ENCODE measurements around the gene PIP5K1A.
"Not testable (repeated sequence)": the region's sequence is repeated elsewhere in the genome, so short reads cannot be mapped to it uniquely, and the experiment has no call there.

PIP5K1A gene

DNA sequence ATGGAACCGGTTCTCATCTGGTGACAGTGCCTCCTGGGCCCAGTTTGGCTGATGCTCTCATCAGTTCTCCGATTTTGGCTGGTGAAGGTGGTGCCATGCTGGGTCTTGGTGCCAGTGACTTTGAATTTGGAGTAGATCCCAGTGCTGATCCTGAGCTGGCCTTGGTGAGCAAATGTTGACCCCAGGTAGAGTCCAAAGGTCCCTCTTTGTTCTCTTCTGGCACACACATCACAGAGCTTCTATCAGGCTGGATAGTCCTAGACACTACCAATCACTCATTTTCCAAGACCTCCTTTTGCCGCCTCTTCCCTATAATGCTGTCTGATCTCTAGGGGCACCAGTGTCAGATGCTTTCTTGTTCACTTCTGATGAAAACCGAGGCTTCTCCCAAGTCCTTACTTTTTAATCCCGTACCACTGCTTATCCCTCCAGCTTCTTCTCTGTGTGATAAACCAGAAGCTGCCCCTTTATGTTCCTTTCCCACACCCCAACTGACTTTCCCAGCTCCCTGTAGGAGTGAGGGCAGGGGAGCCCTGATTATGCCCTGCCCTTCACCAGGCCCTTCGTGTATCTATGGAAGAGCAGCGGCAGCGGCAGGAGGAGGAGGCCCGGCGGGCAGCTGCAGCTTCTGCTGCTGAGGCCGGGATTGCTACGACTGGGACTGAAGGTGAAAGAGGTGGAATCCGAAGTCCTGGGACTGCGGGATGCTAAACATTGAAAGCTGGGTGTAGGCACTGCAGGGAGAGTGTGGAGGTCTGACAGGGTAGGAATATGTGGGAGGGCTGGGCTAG lies 67.3 kb downstream of the PIP5K1A start:
- no peaks in the 10 kb centered on the region for H3K36me3 ChIP-seq (ENCODE audit: control insufficient read depth, insufficient read depth, low read length)
- no peaks in the 10 kb centered on the region for H3K9me3 ChIP-seq (ENCODE audit: control insufficient read depth, low read length)
- no peak overlapping the region for H3K27ac ChIP-seq
- H3K4me3 ChIP-seq (ENCODE audit: low read depth, low read length) = no peak overlapping the region
- TF ChIP-seq, protein P1, sequence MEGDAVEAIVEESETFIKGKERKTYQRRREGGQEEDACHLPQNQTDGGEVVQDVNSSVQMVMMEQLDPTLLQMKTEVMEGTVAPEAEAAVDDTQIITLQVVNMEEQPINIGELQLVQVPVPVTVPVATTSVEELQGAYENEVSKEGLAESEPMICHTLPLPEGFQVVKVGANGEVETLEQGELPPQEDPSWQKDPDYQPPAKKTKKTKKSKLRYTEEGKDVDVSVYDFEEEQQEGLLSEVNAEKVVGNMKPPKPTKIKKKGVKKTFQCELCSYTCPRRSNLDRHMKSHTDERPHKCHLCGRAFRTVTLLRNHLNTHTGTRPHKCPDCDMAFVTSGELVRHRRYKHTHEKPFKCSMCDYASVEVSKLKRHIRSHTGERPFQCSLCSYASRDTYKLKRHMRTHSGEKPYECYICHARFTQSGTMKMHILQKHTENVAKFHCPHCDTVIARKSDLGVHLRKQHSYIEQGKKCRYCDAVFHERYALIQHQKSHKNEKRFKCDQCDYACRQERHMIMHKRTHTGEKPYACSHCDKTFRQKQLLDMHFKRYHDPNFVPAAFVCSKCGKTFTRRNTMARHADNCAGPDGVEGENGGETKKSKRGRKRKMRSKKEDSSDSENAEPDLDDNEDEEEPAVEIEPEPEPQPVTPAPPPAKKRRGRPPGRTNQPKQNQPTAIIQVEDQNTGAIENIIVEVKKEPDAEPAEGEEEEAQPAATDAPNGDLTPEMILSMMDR (IDR thresholded peaks at IDR 0.05) = no peak
- no peak overlapping the region for H3K9ac ChIP-seq
- H3K4me2 ChIP-seq (ENCODE audit: low read length) = no peak overlapping the region
- no peak overlapping the region for H2AFZ ChIP-seq
- H3K79me2 ChIP-seq = peaks cover 3% of the 10 kb centered on the region
- H3K4me1 ChIP-seq = no peaks in the 10 kb centered on the region
- no peaks in the 10 kb centered on the region for H3K27me3 ChIP-seq (ENCODE audit: control insufficient read depth, insufficient read depth, low read length)

DNA sequence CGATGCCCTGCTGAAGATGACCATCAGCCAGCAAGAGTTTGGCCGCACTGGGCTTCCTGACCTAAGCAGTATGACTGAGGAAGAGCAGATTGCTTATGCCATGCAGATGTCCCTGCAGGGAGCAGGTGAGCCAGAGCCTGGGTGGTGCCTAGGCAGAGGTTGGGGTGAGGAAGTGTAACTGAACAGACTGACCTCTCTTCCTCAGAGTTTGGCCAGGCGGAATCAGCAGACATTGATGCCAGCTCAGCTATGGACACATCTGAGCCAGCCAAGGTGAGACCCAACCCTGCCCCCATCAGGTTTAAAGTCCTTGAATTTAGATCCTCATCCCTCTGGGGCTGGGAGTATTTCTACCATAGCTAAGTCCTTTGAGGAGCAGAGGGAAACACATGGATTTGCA lies 68.0 kb downstream of the PIP5K1A start:
- H3K9ac ChIP-seq = no peak overlapping the region
- no peaks in the 10 kb centered on the region for H3K4me1 ChIP-seq
- H3K4me3 ChIP-seq (ENCODE audit: low read depth, low read length) = no peak overlapping the region
- H3K27ac ChIP-seq = no peak overlapping the region
- H3K9me3 ChIP-seq (ENCODE audit: control insufficient read depth, low read length) = no peaks in the 10 kb centered on the region
- TF ChIP-seq, protein P1 (IDR thresholded peaks at IDR 0.05) = no peak
- peaks cover 1% of the 10 kb centered on the region for H3K79me2 ChIP-seq
- H2AFZ ChIP-seq = no peak overlapping the region
- H3K27me3 ChIP-seq (ENCODE audit: control insufficient read depth, insufficient read depth, low read length) = no peaks in the 10 kb centered on the region
- no peak overlapping the region for H3K4me2 ChIP-seq (ENCODE audit: low read length)
- no peaks in the 10 kb centered on the region for H3K36me3 ChIP-seq (ENCODE audit: control insufficient read depth, insufficient read depth, low read length)

DNA sequence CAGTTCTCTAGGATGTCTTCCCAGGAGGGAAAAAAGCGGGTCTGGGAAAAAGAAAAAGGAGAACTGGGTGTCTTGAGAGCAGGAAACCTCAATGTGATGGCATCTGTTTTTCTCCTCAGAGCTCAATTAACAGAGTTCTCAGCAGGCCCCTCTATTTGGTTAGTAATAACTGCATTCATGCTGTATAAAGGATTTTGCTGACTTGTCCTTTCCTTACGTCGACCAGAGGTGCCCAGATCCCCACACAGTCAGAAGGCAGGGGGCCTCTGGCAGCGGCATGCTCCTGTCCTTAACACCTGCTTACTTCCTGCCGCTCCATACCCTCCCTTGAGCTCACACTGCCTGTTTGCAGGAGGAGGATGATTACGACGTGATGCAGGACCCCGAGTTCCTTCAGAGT lies 68.5 kb downstream of the PIP5K1A start:
- Histone ChIP-seq H2AFZ (no peak overlapping the region), H3K9ac (no peak overlapping the region), H3K4me2 (ENCODE audit: low read length) (no peak overlapping the region), H3K36me3 (ENCODE audit: control insufficient read depth, insufficient read depth, low read length) (no peaks in the 10 kb centered on the region), H3K79me2 (no peaks in the 10 kb centered on the region), H3K4me1 (no peaks in the 10 kb centered on the region), H3K4me3 (ENCODE audit: low read depth, low read length) (no peak overlapping the region), H3K27me3 (ENCODE audit: control insufficient read depth, insufficient read depth, low read length) (no peaks in the 10 kb centered on the region), H3K9me3 (ENCODE audit: control insufficient read depth, low read length) (no peaks in the 10 kb centered on the region), H3K27ac (no peak overlapping the region)
- TF ChIP-seq, protein P1 (IDR thresholded peaks at IDR 0.05) = no peak

DNA sequence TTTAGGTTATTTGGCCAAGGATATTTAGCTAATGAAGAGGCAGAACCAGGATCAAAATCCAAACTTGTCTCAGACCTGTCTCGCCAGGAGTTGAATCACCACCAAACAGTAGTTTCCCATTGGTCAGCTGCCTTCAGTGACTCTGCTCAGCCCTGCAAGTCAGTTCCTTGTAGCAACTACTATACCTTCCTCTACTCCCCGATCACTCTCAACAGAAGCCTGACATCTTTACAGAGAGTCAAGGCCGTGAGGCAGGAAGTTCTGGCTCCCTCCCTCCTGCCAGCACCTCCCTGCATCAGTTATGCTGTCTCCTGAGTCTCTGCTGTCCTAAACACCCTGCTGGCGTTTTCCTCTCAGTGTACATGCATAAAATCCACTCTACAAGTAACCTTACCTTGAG lies 69.4 kb downstream of the PIP5K1A start:
- Histone ChIP-seq H3K4me1 (no peaks in the 10 kb centered on the region), H3K36me3 (ENCODE audit: control insufficient read depth, insufficient read depth, low read length) (no peaks in the 10 kb centered on the region)
- TF ChIP-seq, protein P1 (IDR thresholded peaks at IDR 0.05) = no peak

DNA sequence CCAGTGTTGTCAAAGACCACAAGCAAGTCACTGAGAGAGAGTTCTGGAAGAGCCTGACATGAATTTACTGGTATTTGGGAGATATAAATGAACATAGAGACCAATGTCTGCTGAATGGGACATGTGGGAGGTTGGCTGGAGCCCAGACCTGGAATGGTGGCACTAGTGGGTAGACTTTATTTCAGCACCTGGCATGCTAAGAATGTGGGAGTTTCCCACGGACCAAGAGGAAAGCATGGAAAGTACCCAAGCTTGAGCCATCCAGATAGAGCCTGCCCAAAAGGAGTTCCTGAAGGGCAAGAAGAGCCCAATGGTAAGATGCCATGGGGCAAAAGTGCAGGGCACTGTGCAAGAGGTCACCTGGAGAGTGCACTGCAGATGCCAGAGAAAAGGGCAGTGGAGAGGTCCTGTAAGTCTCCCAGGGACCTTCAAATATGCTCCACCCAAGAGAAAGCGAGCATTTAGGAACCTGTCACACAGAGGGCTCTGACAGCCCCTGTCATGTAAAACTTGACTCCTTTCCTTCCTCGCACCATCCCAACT lies 75.6 kb downstream of the PIP5K1A start:
- H3K4me3 ChIP-seq (ENCODE audit: low read depth, low read length) = no peak overlapping the region
- H3K27ac ChIP-seq = no peak overlapping the region
- TF ChIP-seq, protein P1 (IDR thresholded peaks at IDR 0.05) = no peak
- H3K9ac ChIP-seq = no peak overlapping the region
- H3K9me3 ChIP-seq (ENCODE audit: control insufficient read depth, low read length) = no peaks in the 10 kb centered on the region
- no peaks in the 10 kb centered on the region for H3K36me3 ChIP-seq (ENCODE audit: control insufficient read depth, insufficient read depth, low read length)
- H2AFZ ChIP-seq = no peak overlapping the region
- no peak overlapping the region for H3K4me2 ChIP-seq (ENCODE audit: low read length)
- no peaks in the 10 kb centered on the region for H3K79me2 ChIP-seq
- no peaks in the 10 kb centered on the region for H3K4me1 ChIP-seq
- H3K27me3 ChIP-seq (ENCODE audit: control insufficient read depth, insufficient read depth, low read length) = no peaks in the 10 kb centered on the region

More for the DNA sequence above, 69.4 kb downstream of the PIP5K1A start:
- Histone ChIP-seq H3K27me3 (ENCODE audit: control insufficient read depth, insufficient read depth, low read length) (no peaks in the 10 kb centered on the region), H3K9ac (no peak overlapping the region), H2AFZ (no peak overlapping the region), H3K4me2 (ENCODE audit: low read length) (no peak overlapping the region), H3K27ac (no peak overlapping the region), H3K9me3 (ENCODE audit: control insufficient read depth, low read length) (no peaks in the 10 kb centered on the region), H3K4me3 (ENCODE audit: low read depth, low read length) (no peak overlapping the region), H3K79me2 (no peaks in the 10 kb centered on the region)

DNA sequence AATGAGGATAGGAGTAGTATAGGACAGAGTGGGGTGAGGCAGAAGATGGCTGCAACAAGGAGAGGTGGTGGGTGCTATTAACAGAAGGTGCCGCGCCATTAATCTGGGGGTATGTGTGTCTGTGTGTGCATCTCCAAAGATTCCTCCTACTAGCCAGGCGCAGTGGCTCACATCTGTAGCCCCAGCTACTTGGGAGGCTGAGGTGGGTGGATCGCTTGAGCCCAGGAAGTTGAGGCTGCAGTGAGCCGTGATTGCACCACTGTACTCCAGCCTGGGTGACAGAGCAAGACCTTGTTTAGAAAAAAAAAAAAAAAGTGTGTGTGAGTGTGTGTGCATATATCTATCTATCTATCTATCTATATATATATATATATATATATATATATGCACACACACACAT lies 77.0 kb downstream of the PIP5K1A start:
- H3K27me3 ChIP-seq (ENCODE audit: control insufficient read depth, insufficient read depth, low read length); H3K79me2 ChIP-seq; H3K4me2 ChIP-seq (ENCODE audit: low read length); H3K9me3 ChIP-seq (ENCODE audit: control insufficient read depth, low read length); H3K9ac ChIP-seq; H3K36me3 ChIP-seq (ENCODE audit: control insufficient read depth, insufficient read depth, low read length); H3K4me3 ChIP-seq (ENCODE audit: low read depth, low read length); H2AFZ ChIP-seq; H3K27ac ChIP-seq; H3K4me1 ChIP-seq: not testable (repeated sequence)

Data from parathyroid adenoma (tissue), 2 donors.